HG03575 (cell line): ENCODE measurements around the gene BCLAF3.

Source experiments
- ATAC-seq: cut with Tn5 transposase; IDR thresholded peaks from one replicate; pipeline ENCODE4 v1.9.1; 2021; ENCODE audit not compliant: unreplicated experiment, insufficient number of reproducible peaks, low FRiP score; ENCODE audit errors: extremely low read depth

BCLAF3 gene

GRCh38 chrX:19975845-19976244 is 15.0 kb downstream of the BCLAF3 start:
- no peak for ATAC-seq

GRCh38 chrX:19972984-19973383 is 17.9 kb downstream of the BCLAF3 start:
- no peak for ATAC-seq

- no peak for ATAC-seq
These were observed 22.6 kb downstream of the BCLAF3 start for GRCh38 chrX:19968276-19968675.

- no peak for ATAC-seq
These were observed 24.8 kb downstream of the BCLAF3 start for GRCh38 chrX:19966056-19966455.

- no peak for ATAC-seq
These were observed 26.7 kb downstream of the BCLAF3 start for GRCh38 chrX:19964017-19964710.

GRCh38 chrX:19960913-19961312 is 29.9 kb downstream of the BCLAF3 start:
- no peak for ATAC-seq

- ATAC-seq: no peak
These were observed 32.0 kb downstream of the BCLAF3 start for GRCh38 chrX:19958552-19959486.

- no peak for ATAC-seq
These were observed 33.9 kb downstream of the BCLAF3 start for GRCh38 chrX:19956923-19957322.

GRCh38 chrX:19956306-19956705 is 34.6 kb downstream of the BCLAF3 start:
- ATAC-seq: no peak

- no peak for ATAC-seq
These were observed 35.6 kb downstream of the BCLAF3 start for GRCh38 chrX:19955306-19955705.

GRCh38 chrX:19954335-19955096 is 36.3 kb downstream of the BCLAF3 start:
- ATAC-seq: no peak

GRCh38 chrX:19953145-19953544 is 37.7 kb downstream of the BCLAF3 start:
- ATAC-seq: no peak

GRCh38 chrX:19949340-19949739 is 41.5 kb downstream of the BCLAF3 start:
- ATAC-seq: no peak

GRCh38 chrX:19947612-19948011 is 43.2 kb downstream of the BCLAF3 start:
- ATAC-seq: no peak
